LoVo (cell line): Measurements from ENCODE around the gene SETBP1.

ENCODE experiments used
- DNase-seq: peaks from one replicate; pipeline ENCODE4 v3.0.0-alpha.2; 2016; ENCODE audit warnings: low spot score

SETBP1 gene

GRCh38 chr18:44680273-44681075, at the start of gene SETBP1:
Gene SETBP1 (plus strand): TSS chr18:44680888. CDS start chr18:44701347, 20,459 bp downstream.
- DNase-seq, result no peak

DNA sequence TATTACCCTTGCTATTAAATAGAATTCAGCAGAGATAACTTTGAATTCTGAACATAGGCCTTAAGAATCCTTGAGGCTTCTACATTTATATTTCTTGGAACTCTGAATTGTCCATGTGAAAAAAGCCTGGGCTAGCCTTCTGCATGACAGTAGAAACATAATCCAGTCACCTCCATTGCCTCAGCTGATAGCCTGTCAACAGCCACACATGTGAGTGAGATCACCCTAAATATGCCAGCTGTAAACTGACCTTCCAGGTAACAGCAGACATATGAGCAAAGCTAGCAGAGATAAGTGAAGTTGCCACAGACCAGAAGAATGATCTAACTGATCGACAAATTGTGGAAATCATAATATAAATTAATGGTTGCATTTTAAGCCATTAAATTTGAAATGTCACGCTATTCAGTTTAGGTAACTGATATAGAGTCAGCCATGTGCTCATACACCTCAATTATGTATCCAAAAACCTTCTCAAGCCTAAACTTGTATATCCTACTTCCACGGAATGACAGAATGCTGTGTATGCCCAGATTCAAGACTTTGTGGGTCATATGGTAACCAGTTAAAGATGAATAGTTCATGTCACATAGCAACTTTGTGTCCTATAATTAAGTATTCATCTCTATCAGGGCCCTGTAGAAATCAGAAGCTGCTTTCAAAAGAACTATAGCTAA, 48.1 kb upstream of the SETBP1 start:
- DNase-seq, result no peak

GRCh38 chr18:44635546-44635945, 45.1 kb upstream of the SETBP1 start:
- DNase-seq, result no peak

GRCh38 chr18:44636241-44636640, 44.4 kb upstream of the SETBP1 start:
- no peak for DNase-seq

DNA sequence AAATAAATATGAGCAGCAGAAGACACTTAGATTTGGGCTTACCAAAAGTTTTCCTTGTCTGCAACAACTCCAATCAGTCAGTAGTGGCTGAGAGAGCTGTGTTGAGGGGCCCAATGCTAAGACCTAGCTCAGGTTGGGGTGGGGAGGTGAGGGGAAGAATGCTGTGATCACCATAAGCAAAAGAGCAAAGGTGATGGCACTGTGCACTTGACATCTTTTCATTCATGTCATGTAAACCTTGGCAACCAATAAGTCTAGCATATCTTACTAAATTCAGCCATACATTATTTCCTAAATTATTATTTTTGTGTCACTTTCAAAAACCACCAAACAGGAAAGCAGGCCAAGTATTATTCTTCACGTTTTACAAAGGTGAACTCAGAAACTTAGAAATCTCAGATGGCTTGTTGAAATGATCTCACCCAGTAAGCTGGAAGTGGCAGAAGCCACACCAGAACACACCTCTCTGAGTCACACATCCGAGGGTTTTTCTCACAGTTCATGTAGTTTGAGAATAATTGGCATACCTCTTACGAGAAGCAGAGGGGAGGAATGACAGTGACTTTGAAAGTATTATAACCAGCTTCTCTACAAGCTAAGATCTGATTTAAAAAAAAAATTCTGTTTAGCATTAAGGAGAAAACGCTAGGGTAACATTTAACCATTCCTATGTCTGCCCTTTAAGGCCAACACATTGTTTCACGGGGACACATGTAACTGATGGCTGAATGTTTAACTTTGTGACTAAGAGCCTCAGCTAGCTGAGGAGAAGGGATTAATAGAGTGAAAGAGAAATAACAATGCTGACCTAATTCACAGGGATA, 43.3 kb upstream of the SETBP1 start:
- DNase-seq, result no peak

DNA sequence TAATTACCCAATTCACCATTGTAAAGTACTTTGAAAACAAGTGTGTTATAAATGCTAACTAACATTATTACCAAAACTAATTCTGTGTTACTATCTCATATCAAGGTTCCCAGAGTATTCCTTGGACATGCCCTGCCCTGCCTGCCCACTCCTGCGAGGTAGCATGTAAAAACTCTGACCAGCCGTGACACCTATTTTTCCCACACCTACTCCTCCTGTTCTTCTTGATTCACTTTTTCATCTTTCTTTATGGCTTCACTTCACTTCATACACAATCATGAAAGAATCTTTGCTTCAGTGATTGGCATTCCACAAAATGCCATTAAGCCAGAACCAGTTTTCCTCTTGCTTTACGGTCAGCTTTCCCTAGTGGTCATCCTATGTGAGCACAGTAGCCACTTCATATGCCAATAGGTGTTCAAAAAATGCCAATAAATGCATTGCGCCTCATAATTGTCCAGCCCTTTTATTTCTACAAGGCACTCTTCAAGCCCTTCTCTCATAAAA, 42.6 kb upstream of the SETBP1 start:
- DNase-seq, result no peak

DNA sequence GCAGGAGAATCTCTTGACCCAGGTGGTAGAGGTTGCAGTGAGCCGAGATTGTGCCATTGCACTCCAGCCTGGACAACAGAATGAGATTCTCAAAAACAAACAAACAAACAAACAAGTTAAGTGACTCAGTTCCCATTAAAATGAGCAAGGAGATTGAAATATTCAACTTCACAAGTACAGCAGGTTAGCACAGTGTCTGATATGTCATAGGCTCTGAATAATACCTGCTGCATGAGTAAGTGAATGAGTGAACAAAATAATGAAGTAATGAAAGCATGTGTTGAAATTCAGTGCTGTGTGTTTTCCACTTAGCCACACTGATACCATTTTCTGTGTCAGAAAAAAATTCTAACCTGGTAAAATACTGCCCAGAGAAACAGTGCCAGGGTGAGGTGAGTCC, 41.9 kb upstream of the SETBP1 start:
- no peak for DNase-seq

DNA sequence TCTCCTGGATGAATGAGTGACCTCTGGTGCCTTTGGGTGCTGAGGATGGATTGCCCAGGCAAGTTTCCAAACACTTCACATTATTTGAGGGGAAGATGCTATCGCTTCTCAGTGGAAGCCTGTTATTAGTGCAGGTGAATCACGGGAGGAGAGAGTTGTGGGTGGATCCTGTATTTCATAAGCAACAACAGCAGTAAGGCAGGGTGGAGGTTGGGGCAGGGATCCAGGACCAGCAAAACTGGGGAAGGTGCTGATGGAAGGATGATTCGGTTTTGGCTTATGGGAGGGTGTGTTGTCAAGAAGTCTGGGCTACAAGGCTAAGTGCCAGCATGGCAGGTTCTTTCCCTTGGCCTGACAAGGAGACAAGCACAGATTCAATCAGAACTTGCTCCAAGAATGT, 37.7 kb upstream of the SETBP1 start:
- DNase-seq, result no peak

- peak; percentile 23 for DNase-seq
These were observed 29.2 kb upstream of the SETBP1 start for GRCh38 chr18:44651478-44651877.

- no peak for DNase-seq
These were observed 28.6 kb upstream of the SETBP1 start for GRCh38 chr18:44651918-44652572.

GRCh38 chr18:44652722-44653121, 28.0 kb upstream of the SETBP1 start:
- DNase-seq, result no peak

GRCh38 chr18:44654573-44654972, 26.1 kb upstream of the SETBP1 start:
- DNase-seq, result no peak

DNA sequence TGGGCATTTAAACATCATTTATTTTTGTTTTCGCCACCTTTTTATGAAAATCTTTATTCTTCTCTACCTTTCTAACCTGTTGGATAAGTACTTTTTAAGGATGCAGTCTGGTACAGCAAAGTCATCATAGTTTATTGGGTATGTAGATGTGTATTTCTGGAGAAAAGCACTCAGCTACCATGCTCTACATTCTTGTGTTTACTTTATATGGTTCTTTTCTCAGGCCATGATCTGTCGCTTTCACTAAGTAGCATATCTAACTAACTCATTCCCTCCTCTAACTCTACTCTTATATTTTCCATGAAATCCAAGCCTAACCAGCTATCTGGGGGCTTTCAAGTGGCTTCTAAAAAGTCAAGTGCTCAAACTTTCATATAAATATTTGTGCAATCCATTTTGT, 25.3 kb upstream of the SETBP1 start:
- no peak for DNase-seq

DNA sequence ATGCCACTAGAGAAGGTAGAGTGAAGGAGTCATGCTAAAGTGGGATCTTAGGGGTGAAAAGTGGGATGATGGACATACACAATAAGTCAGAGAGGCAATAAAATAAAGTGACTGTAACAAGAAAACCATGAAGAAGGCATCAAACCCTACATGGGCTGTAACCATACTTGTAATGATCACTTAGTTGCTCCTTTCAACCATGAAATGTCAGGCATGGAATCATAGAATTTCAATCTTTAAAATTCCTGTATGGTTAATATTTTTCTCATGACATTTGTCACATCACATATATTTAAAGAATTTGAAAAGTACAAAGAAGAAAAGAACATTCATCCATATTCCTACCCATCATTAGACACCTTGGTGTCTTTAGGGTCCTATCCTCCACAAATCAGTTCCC, 20.9 kb upstream of the SETBP1 start:
- no peak for DNase-seq

GRCh38 chr18:44668270-44668975, 12.3 kb upstream of the SETBP1 start:
- no peak for DNase-seq

DNA sequence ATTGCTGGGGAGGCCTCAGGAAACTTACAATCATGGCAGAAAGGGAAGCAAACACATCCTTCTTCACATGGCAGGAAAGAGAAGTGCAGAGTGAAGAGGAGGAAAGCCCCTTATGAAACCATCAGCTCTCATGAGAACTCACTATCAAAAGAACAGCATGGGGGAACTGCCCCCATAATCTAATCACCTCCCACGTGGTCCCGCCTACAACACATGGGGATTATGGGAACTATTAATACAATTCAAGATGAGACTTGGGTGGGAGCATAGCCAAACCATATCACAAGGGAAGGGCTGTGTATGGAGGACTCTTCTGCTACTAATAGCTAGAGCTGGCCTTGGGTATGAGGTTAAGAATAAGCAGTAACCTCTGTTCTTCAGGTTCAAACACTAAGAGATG, 8.8 kb upstream of the SETBP1 start:
- DNase-seq, result no peak

GRCh38 chr18:44672506-44672905, 8.2 kb upstream of the SETBP1 start:
- DNase-seq, result no peak

DNA sequence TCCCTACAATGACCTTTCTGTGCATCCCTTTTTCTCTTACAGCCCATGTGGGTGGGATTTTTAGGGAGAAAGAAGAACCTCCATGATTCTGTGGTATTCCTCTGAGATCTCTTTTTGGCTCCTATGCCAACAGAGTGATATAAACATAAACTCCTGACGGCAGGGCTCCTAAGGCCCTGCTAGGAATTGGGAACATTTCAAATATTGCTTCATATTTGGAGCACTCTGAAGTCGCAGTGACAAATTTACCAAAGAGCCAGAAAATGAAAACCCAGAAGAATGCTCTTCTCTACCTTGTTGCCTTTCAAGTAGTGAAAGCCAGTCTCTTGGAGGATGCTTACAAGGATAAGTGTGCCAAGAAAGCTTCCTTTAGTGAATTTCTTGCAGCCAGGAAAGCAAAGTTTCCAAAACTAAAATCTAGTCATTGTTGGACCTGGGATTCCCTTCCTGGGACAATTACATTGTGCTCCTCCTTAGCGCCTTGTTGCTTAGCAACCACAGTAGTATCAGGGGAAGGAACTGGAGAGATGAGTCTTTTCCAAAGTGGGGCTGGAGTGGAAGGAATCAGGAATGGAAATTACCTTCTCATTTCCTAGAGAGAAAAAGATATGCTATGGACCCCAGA, 7.3 kb upstream of the SETBP1 start:
- DNase-seq, result no peak

DNA sequence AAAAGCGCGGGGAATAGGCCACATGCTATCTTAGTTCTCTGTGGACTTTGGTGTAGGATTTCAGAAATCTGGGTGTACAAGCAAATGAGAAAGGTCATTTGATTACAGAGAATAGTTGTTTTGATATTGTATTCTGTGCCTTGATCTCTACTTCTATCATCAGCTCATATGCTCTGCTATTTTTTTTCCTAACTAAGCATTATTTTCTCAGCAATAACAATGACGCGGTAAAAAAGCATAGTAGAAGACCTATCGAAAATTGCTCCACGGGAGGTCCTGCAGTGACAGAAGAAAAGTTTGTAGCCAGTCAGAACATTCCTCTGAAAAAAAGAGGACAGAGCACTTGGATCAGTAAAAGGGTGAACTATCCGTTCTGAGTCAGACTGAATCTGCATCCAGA, 2.8 kb upstream of the SETBP1 start:
- DNase-seq, result no peak

DNA sequence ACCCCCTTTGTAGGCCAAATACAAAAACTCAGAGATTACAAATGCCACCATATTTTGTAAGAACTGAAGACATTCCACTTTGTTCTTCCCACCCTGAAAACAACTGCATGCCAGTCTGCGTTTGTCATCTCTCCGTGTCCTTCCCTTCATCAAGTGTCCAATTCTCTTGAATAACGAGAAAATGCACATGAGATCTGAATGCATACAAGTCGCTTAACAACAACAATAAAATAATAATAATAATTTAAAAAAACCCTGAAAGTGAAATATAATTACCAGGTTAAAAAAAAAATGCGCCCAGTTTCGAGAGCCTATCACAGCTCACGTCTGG, 2.0 kb upstream of the SETBP1 start:
- DNase-seq, result no peak
